Psoas muscle (tissue), 8 donors: Measurements from ENCODE around the gene DIRAS2. TPM values are rescaled to one million over a fixed set of nuclear protein-coding genes. Genes with fewer than 3 reads are reported as not detected.
"Not testable (repeated sequence)": the region's sequence is repeated elsewhere in the genome, so short reads cannot be mapped to it uniquely, and the experiment has no call there.

Experiments
- ATAC-seq, 4 donors: fragments of 200-7000 bp; cut with Tn5 transposase; one replicate each; pipeline ENCODE4 v1.9.1; 2020; ENCODE audit warnings: moderate library complexity in 3 of 4, mild to moderate bottlenecking in 2 of 4
- DNase-seq, 2 donors: peaks; one replicate each; pipeline ENCODE4 v3.0.0-alpha.2; 2020
- H3K27ac ChIP-seq: fragments of 200-600 bp; one replicate; pipeline ENCODE4 v1.8.0; 2022
- H3K27me3 ChIP-seq, 3 donors: fragments of 200-600 bp in 1 of 3; one replicate each; pipeline versions ENCODE4 v1.6.1 to v1.8.0; 2013 to 2022; ENCODE audit warnings: low read length in 2 of 3, mild to moderate bottlenecking in 2 of 3, moderate library complexity in 1 of 3; ENCODE audit not compliant: insufficient read depth in 3 of 3
- H3K36me3 ChIP-seq, 2 donors: fragments of 200-600 bp in 1 of 2; one replicate each; pipeline versions ENCODE4 v1.6.1 to v1.8.0; 2013 to 2022; ENCODE audit warnings: low read depth in 1 of 2, mild to moderate bottlenecking in 1 of 2, moderate library complexity in 1 of 2; ENCODE audit not compliant: insufficient read depth in 1 of 2
- H3K4me1 ChIP-seq: fragments of 200-600 bp; one replicate; pipeline ENCODE4 v1.8.0; 2022
- H3K4me3 ChIP-seq: fragments of 200-600 bp; one replicate; pipeline ENCODE4 v1.8.0; 2022; ENCODE audit warnings: mild to moderate bottlenecking
- H3K9me3 ChIP-seq: fragments of 200-600 bp; one replicate; pipeline ENCODE4 v1.8.0; 2022
- WGBS, 3 donors: extraction: QIAGEN DNeasy Blood & Tissue Kit; methylation state at CpG; one replicate each; pipeline versions ENCODE4 v1.1.6 to v1.1.7; 2013; 5-methylcytosine and 5-hydroxymethylcytosine counted together
- intact Hi-C, 2 donors: fragments of 100-400 bp; cut with DNase I; formaldehyde crosslinking; loops; one replicate each; pipeline versions ENCODE4 v1.11.0 to v1.14.2; 2022
- polyA plus RNA-seq, 3 donors: library from polyadenylated mRNA; stranded (reverse); fragments of 200-250 nt; gene quantifications; one replicate each; pipeline ENCODE4 v1.2.3, GENCODE V29; 2013
- total RNA-seq, 4 donors: library from RNA; stranded (reverse); fragmentation: NEBNext Ultra II Directional in 2 of 4; extraction: Animal tissue kit (Norgen Biotek cat#: 25700) in 2 of 4; gene quantifications; one replicate each; pipeline versions ENCODE4 v1.2.1 to v1.2.4, GENCODE V29; 2021 to 2023
- TF ChIP-seq, protein P1 (sequence below): fragments of 200-600 bp; IDR thresholded peaks from one replicate; pipeline ENCODE4 v1.8.0; 2022; ENCODE audit warnings: antibody characterized with exemption
- donor health status: healthy with polysubstance abuse.
- donor health status: DM: no; HTN: no; CAD: no; lungs with moderate emphysema.
- donor health status: Bipolar disorder and iron deficiency.
- donor health status: healthy.
- donor health status: DM: yes; HTN: yes; CAD: no.
- donor health status: DM: no; HTN: no; CAD: no.
- donor health status: DM: no; HTN: no; CAD: no.
- donor health status: DM: yes; HTN: yes; CAD: no.

DIRAS2 gene
- total and polyA plus RNA-seq, 7 donors, result 0.05 to 0.07 (median 0.06) TPM; not detected in 4

DNA sequence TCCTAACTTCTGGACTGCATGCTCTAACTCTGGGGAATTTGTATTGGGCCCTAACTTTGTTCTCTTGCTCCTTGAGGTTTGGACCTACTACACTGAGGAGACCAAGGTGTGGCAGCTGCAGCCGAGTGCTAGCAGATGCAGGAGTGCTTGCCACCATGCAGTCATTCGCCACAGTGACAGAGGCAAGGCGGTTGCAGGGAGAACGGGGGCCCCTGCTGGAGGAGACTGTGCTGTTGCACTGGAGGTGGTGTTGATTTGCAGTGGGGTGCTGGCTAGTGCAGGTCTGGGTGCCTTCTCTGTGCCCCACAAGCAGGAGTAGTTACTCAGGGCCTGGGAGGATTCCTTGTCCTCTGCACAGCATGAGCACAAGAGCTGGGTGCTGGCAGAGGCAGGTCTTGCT is 22.4 kb upstream of the DIRAS2 start:
- intact Hi-C loops, result no loop called here
- H3K36me3 ChIP-seq, result no peaks in the 10 kb centered on the region
- no peaks in the 10 kb centered on the region for H3K4me1 ChIP-seq
- TF ChIP-seq, protein P1, sequence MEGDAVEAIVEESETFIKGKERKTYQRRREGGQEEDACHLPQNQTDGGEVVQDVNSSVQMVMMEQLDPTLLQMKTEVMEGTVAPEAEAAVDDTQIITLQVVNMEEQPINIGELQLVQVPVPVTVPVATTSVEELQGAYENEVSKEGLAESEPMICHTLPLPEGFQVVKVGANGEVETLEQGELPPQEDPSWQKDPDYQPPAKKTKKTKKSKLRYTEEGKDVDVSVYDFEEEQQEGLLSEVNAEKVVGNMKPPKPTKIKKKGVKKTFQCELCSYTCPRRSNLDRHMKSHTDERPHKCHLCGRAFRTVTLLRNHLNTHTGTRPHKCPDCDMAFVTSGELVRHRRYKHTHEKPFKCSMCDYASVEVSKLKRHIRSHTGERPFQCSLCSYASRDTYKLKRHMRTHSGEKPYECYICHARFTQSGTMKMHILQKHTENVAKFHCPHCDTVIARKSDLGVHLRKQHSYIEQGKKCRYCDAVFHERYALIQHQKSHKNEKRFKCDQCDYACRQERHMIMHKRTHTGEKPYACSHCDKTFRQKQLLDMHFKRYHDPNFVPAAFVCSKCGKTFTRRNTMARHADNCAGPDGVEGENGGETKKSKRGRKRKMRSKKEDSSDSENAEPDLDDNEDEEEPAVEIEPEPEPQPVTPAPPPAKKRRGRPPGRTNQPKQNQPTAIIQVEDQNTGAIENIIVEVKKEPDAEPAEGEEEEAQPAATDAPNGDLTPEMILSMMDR, result no peak
- H3K27ac ChIP-seq, result no peak overlapping the region
- ATAC-seq (no peak), DNase-seq (no peak)
- peaks cover 0 to 7% (median 0%) of the 10 kb centered on the region in 3 donors for H3K27me3 ChIP-seq
- H3K9me3 ChIP-seq, result no peaks in the 10 kb centered on the region
- no peak overlapping the region for H3K4me3 ChIP-seq
- WGBS, 3 donors, result 68 to 76% (median 69%) methylated on average over 4 of the region's 4 CpGs

DNA sequence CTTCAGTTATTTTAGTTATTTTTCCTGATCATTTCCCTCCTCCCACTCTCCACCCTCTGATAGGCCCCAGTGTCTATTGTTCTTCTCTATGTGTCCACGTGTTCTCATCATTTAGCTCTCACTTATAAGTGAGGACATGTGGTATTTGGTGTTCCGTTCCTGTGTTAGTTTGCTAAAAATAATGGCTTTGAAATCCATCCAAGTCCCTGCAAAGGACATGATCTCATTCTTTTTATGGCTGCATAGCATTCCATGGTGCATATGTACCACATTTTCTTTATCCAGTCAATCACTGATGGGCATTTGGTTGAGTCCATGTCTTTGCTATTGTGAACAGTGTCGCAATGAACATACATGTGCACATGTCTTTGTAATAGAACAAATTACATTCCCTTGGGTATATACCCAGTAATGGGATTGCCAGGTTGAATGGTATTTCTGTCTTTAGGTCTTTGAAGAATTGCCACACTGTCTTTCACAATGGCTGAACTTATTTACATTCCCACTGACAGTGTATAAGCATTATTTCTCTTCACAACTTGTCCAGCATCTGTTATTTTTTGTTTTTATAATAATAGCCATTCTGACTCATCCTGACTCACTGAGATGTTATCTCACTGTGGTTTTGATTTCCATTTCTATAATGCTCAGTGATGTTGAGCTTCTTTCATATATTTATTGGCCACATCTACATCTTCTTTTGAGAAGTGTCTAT is 17.2 kb upstream of the DIRAS2 start:
- H3K4me3 ChIP-seq, result no peak overlapping the region
- intact Hi-C loops, result no loop called here
- H3K36me3 ChIP-seq, result no peaks in the 10 kb centered on the region
- TF ChIP-seq, protein P1, result no peak
- no peaks in the 10 kb centered on the region for H3K4me1 ChIP-seq
- DNase-seq (no peak), ATAC-seq (no peak)
- no peak overlapping the region for H3K27ac ChIP-seq
- peaks cover 8% of the 10 kb centered on the region for H3K9me3 ChIP-seq
- WGBS, 3 donors, result 34 to 50% (median 46%) methylated on average over 3 of the region's 3 CpGs
- H3K27me3 ChIP-seq, result peaks cover 0 to 7% (median 0%) of the 10 kb centered on the region in 3 donors

DNA sequence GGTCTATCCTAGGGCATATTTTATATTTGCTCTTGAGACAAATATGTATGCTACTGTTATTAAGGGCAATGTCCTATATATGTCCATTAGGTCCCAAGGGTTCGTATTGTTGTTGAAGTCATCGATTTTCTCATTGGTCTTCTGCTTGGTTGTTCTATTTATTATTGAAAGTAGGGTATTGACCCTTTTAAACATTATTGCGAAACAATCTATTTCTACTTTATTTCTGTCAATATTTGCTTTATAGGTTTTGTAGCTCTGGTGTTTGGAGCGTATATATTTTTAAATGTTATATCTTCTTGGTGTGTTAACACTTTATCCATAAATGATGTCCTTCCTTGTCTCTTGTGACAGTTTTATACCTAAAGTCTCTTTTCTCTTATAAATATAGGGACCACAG is 16.2 kb upstream of the DIRAS2 start:
- no peak for ATAC-seq
- Histone ChIP-seq H3K27me3 (peaks cover 0 to 10% (median 0%) of the 10 kb centered on the region in 3 donors), H3K36me3 (no peaks in the 10 kb centered on the region), H3K27ac (no peak overlapping the region), H3K9me3 (peaks cover 8% of the 10 kb centered on the region), H3K4me3 (no peak overlapping the region), H3K4me1 (no peaks in the 10 kb centered on the region)
- 92 to 94% (median 92%) methylated on average over 4 of the region's 4 CpGs for WGBS, 3 donors
- intact Hi-C loops, result no loop called here
- no peak for DNase-seq
- TF ChIP-seq, protein P1, result no peak

DNA sequence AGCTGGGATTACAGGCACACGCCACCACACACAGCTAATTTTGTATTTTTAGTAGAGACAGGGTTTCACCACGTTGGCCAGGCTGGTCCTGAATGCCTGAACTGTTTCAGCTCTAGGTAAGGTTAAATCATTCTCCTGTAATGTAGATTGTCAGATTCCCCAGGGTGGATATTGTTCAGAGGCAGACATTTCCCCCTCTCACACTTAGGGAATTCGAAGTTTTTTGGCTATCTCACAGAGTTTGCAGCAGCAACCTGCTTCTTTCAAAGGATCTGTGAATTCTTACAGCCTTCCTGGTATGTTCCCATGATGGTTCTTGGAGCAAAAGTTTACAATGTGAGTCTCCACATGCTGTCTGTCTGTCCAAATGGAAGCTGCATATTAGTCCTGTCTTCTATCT is 15.6 kb upstream of the DIRAS2 start:
- intact Hi-C loops, result no loop called here
- WGBS, 3 donors, result 51 to 69% (median 56%) methylated on average over 3 of the region's 3 CpGs
- ATAC-seq, result no peak

DNA sequence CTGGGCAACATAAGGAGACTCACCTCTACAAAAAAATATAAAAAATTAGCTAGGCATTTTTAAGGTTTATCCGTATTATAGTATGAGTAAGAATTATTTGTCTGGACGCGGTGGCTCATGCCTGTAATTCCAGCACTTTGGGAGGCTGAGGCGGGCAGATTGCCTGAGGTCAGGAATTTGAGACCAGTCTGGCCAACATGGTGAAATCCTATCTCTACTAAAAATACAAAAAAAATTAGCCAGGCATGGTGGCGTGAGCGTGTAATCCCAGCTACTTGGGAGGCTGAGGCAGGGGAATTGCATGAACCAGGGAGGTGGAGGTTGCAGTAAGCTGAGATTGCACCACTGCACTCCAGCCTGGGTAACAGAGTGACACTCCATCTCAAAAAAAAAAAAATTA is 14.3 kb upstream of the DIRAS2 start:
- H3K27me3 ChIP-seq, H3K27ac ChIP-seq, DNase-seq, H3K9me3 ChIP-seq, H3K36me3 ChIP-seq, intact Hi-C loops, ATAC-seq, H3K4me1 ChIP-seq, H3K4me3 ChIP-seq: not testable (repeated sequence)
- 21 to 43% (median 38%) methylated on average over 6 of the region's 6 CpGs for WGBS, 3 donors

More for the DNA sequence above, 15.6 kb upstream of the DIRAS2 start:
- TF ChIP-seq, protein P1, result no peak
- H3K27ac ChIP-seq, result no peak overlapping the region
- no peaks in the 10 kb centered on the region for H3K4me1 ChIP-seq
- H3K4me3 ChIP-seq, result no peak overlapping the region
- H3K9me3 ChIP-seq, result peaks cover 8% of the 10 kb centered on the region
- peaks cover 0 to 10% (median 0%) of the 10 kb centered on the region in 3 donors for H3K27me3 ChIP-seq
- no peaks in the 10 kb centered on the region for H3K36me3 ChIP-seq
- DNase-seq, result no peak
